Bronchial epithelial cell (primary cell): Measurements from ENCODE around the gene DMRTB1. TPM values are rescaled to one million over a fixed set of nuclear protein-coding genes. Genes with fewer than 3 reads are reported as not detected.

ENCODE experiments used
- DNase-seq: peaks from one replicate; pipeline ENCODE4 v3.0.0-alpha.2; 2010; ENCODE audit warnings: low read depth
- FAIRE-seq: peaks from 2 replicates; lab custom pipeline; 2011; peaks lifted over from hg19 to GRCh38; lab: Jason Lieb, UNC
- H3K27me3 ChIP-seq: 2 replicates; pipeline ENCODE4 v1.5.1; 2011; ENCODE audit warnings: low read length; ENCODE audit not compliant: control insufficient read depth, insufficient read depth
- H3K36me3 ChIP-seq: 2 replicates; pipeline ENCODE4 v1.5.1; 2011; ENCODE audit warnings: low read length; ENCODE audit not compliant: control insufficient read depth, insufficient read depth
- H3K4me3 ChIP-seq: 2 replicates; pipeline ENCODE4 v1.5.1; 2011; ENCODE audit warnings: mild to moderate bottlenecking, low read depth, low read length, control low read depth
- CTCF ChIP-seq: IDR thresholded peaks from 2 replicates; pipeline ENCODE4 v1.5.1; 2011; ENCODE audit warnings: mild to moderate bottlenecking, moderate library complexity, low read length, control low read depth, inconsistent platforms; ENCODE audit not compliant: insufficient read depth, severe bottlenecking
- total RNA-seq: library from RNA; depleted of rRNA; stranded (reverse); fragments of >200 nt; gene quantifications from 2 replicates; pipeline ENCODE4 v1.2.1, GENCODE V29; 2014

The DMRTB1 gene
- total RNA-seq, 1 donor from 2014 or later: not detected

- FAIRE-seq (no peak), DNase-seq (no peak)
- H3K4me3 ChIP-seq: no peak overlapping the region
- no peak for TF ChIP-seq CTCF
- H3K27me3 ChIP-seq: peaks cover 3% of the 10 kb centered on the region
- H3K36me3 ChIP-seq: no peaks in the 10 kb centered on the region
Measured at GRCh38 chr1:53490351-53490750, 31.2 kb downstream of the DMRTB1 start.

- TF ChIP-seq CTCF: no peak
- FAIRE-seq (no peak), DNase-seq (no peak)
Measured at GRCh38 chr1:53495633-53496345, 36.6 kb downstream of the DMRTB1 start.

GRCh38 chr1:53498555-53499131, 39.4 kb downstream of the DMRTB1 start:
- no peak for FAIRE-seq
- no peaks in the 10 kb centered on the region for H3K36me3 ChIP-seq
- peaks cover 2% of the 10 kb centered on the region for H3K27me3 ChIP-seq
- no peak overlapping the region for H3K4me3 ChIP-seq
- DNase-seq: no peak
- no peak for TF ChIP-seq CTCF

More at GRCh38 chr1:53495633-53496345, 36.6 kb downstream of the DMRTB1 start:
- Histone ChIP-seq H3K36me3 (no peaks in the 10 kb centered on the region), H3K4me3 (no peak overlapping the region), H3K27me3 (peaks cover 2% of the 10 kb centered on the region)

- FAIRE-seq: no peak
- TF ChIP-seq CTCF: no peak
- no peaks in the 10 kb centered on the region for H3K36me3 ChIP-seq
- no peak for DNase-seq
- H3K4me3 ChIP-seq: no peak overlapping the region
- H3K27me3 ChIP-seq: peaks cover 2% of the 10 kb centered on the region
Measured at GRCh38 chr1:53499257-53500203, 40.3 kb downstream of the DMRTB1 start.

- no peak for DNase-seq
- Histone ChIP-seq H3K36me3 (no peaks in the 10 kb centered on the region), H3K27me3 (peaks cover 2% of the 10 kb centered on the region), H3K4me3 (no peak overlapping the region)
- no peak for TF ChIP-seq CTCF
- no peak for FAIRE-seq
Measured at GRCh38 chr1:53500204-53501064, 41.2 kb downstream of the DMRTB1 start.
